NCI-H2171 treated with DMSO at 0.1 percent for 48 hours (cell line): ENCODE data around the gene A4GNT.
"Not testable (repeated sequence)": the region's sequence is repeated elsewhere in the genome, so short reads cannot be mapped to it uniquely, and the experiment has no call there.

Source experiments
- DNase-seq: peaks from one replicate; lab custom pipeline; 2025; lab: John Stamatoyannopoulos, UW

Gene A4GNT

DNA sequence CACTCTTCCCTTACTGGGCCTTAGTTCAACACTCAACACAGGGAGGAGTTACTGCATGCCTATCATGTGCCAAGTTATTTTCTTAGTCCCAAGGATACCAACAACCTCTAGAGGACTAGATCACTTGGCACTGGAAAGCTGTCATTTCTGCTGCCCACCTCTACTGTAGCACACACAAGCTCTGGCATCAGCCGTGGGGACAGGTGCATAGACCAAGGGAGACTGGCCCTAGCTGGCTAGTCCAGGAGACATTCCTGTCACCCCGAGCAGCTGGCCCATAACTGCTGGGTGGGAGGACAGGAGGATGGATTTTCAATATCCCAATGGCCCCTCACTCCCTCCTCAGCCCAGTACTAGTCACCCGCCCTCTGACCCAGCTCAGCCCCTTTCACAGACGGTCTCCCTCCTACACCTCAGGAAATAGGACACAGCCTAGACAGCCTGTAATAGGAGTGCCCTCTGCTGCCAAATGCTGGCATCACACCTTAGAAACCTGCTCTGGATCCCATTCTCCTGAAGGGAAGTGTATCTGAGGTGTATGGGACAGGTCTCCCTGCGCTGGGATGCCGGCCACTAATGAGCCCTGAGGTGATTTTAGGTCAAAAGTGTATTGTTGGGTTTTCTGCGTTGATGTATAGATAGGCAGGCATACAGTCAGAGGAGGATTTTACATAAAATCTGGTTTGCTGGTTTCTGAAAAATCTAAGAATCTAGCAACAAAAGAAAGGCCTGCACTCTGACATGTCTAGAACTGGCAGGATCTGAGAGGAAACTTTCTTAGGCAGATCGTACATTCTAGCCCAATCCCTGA is 13.4 kb downstream of the A4GNT start:
- peak; percentile 60 for DNase-seq

DNA sequence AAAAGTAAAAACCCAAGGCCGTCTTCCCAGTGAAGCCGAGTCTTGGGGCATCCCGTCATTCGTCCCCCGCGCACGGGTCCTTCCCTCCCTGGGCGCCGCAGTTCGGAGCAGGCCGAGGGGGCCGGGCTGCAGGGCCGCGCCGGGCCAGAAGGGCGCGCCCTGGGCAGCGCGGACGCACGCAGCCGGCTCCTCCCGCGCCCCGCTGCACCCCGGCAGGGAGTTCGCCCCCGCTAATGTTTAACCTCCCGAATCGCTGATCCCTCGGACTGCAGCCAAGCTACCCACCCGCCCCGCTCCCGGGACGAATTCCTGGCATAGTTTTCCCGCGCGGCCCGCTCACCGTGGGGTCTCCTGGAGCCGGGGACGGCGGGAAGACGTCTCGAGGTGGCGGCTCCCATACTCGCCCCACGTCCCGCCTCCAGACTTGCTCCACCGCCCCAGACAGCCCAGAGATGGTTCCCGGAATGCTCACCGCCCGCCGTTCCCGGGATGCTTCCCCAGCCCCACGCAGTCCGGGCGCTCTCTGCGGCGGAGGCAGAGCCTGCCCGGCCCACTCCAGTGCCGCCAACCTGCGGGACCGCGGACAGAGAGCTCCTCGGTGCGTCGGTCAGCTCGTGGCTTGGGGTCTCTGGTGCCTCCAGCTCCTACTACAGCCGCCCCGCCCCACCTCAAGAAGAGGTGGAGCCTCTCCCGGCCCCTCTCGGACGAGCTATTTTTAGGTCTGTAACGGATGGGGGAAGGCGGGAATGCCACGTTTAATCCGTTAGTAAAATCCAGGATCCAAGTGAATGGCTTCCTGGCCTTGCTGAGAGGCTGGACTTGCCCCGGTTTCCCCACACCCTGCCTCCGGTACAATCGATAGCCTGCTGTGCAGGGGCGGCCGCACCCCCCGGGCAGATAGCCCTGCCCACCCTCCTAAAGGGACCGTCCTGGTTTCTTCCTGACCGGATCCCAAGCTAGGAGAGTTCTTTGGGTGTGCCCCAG is 16.9 kb downstream of the A4GNT start, which contains the start of gene DZIP1L:
TSS of gene DZIP1L (minus strand) at position 621 of the 984 bp plus-strand sequence. CDS start 11,637 bp downstream, outside the sequence.
- peak; percentile 74 for DNase-seq

DNA sequence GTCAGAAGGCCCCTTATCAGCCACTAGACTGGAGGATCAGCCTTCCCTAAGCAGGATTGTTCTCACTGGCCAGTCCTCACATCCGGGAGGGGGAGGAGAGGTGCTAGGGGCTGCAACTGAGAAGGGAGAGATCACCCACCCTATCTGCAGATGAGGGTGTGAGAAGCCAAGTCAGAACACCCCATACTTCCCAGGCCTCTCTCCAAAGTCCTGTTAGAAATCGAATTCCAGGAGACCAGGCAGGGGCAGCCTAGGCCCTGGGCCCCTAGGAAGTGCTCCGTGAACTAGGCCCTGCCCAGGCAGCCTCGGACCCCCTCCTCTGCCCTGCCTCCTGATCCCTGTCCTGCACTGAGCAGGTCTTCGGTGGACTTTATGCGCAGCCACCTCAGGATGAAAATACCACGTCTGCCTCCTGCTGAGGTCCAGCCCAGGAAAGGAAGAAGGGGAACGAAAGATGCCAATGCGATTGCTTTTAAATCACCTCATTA is 17.7 kb downstream of the A4GNT start:
- no peak for DNase-seq

DNA sequence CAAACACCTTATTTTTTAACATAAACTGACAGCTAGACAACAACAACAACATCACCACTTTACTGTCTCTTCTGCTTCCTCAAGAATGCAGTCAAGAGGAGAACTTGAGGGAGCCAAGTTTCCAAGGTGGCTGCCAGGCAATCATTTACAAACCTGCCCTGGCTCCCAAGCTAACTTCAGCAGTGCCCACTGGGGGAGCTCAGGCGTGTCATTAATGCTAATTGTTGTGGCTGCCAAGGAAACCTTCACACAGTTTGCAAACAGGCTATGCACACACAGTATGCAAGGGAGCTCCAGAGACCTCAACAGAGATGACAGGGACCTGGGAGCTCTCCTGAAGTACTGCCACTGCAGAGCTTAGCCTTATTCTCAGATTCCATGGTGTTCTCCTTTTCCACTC is 18.9 kb downstream of the A4GNT start:
- no peak for DNase-seq

DNA sequence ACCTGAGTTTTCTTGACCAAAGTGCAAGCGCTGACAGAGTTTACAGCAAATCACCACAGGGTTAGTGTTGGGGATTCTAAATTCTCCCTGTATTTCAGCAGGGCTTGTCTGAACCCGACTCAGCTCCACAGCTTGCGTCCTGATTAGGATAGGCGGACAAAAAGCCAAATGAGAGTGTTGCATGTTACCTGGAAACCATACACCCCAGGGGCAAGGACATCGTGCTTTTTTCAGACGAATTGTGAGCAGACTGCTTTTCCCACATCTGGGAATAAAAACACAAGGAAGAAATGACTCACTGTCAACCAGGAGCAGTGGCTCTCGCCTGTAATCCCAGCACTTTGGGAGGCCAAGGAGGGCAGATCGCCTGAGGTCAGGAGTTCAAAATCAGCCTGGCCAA is 19.8 kb downstream of the A4GNT start:
- no peak for DNase-seq

DNA sequence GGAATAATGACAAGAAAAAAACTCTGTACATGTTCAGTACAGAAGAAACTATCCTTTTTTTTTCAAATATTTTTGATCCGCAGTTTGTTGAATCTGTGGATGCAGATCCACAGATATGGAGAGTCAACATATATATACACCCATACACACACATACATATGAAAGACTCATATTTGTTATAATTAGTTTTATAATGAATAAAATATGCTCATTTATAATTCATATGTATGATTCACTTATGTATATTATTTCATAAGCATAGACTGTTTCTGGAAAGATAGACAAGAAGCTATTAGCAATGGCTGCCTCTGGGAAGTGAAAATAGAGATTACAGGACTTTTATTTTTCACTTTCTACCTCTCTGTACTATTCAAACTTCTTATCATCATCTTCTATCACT is 26.6 kb downstream of the A4GNT start:
- no peak for DNase-seq

DNA sequence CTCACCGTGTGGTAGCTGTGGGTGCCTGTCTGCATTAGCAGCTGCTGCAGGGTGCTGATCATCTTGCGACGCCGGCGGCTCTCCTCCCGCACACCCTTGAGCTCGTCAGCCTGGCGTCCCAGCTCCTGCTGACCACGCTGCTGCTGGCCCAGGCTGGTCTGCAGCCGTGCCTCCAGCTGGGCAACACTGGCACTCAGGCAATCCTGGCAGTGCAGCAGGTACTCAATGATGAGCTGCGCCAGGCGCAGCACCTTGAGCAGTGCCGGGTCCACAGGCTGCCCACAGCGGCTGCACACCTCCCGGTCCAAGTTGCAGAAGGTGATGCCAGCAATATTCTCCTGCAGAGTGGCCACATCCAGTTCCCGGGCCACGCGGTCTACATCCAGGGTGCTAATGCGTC is 28.7 kb downstream of the A4GNT start:
- DNase-seq = no peak

DNA sequence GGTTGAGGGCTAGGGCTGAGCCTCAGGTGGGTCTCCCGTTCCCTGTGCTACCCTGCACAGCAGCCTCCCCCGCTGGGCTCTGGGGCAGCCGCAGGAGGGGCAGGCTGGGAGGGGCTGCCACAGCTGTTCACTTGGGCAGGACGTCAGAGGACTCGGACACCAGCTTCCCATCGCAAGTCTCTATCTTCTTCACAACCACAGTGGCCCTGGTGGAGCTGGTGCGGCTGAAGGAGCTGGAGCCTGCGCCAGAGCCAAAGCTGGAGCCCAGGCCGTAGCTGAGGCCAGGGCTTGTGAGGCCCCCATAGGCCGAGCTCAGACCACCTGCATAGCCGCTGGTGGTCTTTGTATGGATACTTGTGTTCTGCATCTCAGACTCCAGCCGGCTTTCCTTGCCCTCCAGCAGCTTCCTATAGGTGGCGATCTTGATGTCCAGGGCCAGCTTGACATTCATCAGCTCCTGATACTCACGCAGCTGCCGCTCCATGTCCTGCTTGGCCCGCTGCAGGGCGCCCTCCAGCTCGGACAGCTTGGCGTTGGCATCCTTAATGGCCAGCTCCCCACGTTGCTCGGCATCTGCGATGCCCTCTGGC is 30.7 kb downstream of the A4GNT start:
- not testable (repeated sequence) for DNase-seq

DNA sequence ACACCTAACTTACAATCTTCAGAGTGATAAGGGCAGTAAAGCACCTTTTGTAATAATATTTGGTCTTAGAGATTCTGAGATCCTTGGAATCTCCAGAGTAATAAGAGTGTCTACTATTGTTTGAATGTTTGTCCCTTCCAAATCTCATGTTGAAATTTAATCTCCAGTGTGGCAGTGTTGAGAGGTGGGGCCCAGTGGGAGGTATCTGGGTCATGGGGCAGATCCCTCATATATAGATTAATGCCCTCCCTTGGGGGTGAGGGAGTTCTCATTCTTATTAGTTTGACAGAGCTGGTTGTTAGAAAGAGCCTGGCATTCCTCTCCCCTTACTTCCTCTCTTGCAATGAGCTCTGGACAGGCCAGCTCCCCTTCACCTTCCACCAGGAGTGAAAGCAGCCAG is 32.8 kb downstream of the A4GNT start:
- DNase-seq = no peak

DNA sequence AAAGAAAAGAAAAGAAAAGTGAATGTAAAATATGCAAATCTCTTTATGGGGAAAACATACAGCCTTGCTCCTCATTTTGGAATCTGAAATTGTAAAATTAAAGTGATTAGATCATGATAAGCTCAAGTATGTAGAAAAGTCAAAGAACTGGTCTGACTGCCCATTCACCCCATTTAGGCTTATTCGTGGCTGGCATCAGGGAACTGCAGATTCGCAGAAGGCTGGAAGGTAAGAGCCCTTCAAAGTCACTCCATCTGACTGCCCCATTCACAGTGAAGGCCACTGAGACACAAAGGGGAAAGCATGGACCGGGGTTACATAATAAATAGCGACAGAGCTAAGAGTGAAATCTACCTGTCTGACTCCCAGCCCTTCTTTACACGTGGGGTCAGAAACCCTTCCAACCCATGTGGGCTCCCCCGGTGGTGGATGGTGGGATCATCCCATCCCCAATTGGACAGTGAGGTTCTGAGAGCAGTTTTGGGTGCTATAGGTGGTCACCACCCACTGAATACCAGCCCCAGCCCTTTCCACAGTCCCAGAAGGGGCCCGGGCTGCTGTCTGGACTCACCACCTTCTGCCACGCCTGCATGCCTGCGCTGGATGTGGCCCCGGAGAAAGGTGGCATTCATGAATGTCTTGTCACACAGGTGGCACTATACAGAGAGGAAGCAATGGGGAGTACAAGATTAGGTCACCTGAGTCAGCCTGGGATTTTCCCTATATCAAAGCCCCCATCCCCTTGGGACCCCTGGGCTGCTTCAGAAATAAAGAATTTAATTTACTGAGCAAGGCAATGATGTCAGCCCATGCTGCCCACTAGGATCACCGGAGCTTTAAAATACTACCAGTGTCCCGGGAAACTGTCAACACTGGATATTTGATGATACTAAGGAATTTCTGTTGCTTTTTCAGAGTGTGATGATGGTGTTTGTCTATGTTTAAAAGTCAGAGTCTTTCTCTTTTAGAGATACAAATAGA is 34.7 kb downstream of the A4GNT start:
- DNase-seq = no peak

DNA sequence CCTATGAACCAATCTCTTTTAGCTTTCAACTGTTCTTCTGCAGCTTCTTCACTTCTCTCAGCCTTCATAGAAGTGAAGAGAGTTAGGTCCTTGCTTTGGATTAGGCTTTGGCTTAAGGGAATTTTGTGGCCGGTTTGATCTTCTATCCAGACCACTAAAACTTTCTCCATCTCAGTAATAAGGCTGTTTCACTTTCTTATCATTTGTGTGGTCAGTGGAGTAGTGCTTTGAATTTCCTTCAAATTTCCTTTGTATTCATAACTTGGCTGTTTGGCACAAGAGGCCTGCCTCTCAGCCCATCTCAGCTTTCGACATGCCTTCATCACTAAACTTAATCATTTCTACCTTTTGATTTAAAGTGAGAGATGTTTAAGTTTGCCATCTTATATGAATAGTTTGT is 38.5 kb downstream of the A4GNT start:
- no peak for DNase-seq

DNA sequence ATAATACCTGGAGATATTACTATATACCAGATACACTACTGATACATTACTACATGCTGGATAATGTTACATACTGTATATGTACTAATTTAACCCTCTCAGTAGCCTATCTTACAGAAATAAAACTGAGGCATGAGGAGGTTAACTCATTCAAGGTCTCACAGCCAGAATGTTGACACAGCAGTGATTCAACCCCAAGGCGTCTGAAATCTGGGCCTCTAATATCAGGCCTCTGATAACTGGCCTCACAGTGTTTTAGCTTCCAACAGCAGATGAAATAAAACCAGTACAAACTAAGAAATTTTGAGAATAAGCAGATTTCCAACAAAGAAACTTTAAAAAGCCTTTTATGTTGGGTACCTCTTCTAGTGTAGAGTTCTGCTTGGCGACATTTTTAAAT is 40.2 kb downstream of the A4GNT start:
- no peak for DNase-seq

DNA sequence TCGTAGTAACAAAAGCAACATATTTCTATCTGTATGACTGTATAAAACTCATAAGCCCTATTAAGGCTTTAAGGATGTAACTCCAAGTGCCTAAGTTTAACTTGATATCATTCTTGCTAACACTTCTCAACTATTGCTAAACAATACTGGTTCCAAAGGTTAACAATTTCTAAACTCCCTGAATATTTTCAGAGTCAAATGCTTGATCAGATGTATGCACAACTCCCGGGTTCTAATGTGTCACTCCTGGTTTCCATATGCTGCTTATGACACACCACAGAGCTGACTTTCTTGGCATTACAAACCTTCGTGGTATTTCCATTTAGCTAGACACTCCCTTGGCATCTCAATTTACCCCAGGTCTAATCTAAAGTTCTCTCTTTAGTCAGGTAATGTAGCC is 43.1 kb downstream of the A4GNT start:
- no peak for DNase-seq

DNA sequence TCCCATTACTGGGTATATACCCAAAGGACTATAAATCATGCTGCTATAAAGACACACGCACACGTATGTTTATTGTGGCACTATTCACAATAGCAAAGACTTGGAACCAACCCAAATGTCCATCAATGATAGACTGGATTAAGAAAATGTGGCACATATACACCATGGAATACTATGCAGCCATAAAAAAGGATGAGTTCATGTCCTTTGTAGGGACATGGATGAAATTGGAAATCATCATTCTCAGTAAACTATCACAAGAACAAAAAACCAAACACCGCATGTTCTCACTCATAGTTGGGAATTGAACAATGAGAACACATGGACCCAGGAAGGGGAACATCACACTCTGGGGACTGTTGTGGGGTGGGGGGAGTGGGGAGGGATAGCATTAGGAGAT is 46.4 kb downstream of the A4GNT start:
- not testable (repeated sequence) for DNase-seq

DNA sequence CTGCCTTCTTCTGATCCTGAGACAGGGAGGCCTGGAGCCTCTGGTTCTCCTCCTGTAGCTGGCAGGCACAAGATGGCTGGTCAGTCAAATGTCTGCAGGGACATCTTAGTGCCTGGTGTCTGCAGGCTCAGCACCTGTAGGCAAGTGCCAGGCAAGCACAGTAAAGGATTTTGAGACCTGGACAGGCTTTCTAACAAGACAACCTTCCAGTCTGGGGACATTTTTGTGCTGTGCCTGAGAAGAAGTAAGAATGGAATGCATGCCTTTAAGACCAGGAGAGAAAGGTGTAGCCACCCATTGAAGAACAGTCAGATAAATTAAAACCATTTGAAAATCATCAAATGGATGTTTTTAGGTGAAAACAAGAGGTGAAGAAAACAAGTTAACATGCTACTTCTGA is 48.0 kb downstream of the A4GNT start:
- DNase-seq = no peak

DNA sequence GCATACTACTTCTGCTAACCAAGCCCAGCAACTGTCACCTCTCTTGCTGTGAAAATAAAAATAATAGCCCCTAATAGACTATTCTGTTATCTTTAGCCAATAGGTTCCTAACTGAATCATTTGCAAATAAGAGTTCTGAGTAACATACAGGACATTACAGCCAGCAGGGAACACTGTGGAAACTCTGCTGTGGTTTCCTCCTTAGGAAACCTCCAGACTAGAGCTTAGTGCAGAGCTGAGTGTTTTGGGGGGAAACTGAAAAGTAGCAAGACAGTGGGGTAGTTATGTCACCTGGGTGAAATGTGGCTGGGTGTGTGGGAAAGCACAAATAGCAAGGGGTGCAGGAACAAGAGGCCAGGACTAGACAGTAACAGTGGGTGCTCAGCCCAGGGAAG is 49.2 kb downstream of the A4GNT start:
- no peak for DNase-seq

DNA sequence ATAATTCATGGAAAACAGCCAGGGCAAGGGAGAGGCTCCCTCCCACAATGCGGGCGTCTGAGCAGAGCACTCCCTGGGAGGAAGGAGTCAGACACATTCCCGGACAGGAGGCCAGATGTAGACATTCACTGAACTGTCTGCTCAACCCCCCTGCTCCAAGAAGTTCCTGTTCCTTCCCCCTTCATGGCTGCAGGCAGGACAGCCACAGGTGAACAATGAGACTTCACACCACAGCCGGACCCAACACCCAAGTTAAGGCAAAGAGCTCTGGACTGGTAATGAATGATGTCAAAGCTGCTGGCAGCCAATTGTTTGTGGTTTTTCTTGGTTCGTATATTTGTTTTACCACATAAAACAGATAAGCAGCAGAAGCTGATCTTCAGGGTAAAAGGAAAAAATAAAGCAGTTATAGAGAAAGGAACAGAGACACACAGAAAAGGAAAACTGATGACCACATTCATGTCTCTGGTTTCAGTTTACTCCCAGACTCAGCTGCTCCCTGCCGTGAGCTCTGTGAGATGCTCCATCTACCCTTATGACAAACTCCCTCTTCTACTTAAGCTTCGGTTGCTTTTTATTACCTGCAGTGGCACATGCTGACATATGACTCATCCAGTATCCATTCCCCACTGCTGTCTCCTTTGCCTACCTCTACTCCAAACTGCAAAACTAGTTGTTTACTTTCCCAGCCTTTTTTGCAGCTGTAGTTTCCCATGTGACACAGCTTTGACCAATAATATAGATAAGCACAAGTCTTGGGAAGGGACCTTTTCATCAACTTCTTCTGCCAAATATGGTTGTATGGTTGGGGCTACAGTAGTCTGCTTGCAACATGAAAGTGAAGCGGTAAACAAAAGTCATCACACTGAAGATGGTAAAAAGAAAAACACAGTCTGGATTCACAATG is 49.9 kb downstream of the A4GNT start:
- DNase-seq = peak; percentile 30

DNA sequence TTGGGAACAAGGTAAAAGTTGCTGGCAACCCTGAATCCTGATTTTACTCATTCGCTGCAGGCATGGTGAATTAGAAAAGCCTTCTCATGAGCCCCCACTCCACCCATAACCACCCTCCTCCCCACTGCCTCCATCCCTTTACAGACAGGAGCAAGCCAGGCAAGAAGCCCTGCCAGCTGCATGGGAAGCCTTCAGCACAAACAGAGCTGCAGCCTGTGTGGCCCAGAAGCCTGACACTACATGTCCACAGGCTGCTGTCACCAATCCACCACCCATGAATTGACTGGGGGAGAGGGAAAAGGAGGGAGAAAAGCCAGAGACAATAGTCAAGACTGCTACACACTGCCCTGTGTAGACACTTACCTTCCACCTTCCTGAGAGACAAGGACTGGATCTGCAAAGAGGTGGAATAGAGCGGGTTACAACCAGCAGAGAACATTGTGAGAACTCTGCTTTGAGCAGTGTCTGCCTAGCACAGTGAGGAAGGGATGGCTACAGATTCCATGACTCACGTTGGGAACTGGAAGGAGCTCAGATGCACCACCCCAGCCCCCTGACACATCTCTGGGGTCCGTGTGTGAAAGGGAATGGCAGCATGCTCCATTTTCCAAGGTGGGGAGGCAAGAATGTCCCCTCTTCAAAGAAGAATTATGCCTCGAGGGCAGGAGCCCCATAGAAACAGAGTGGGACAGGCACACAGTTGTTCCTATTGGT is 50.7 kb downstream of the A4GNT start:
- DNase-seq = no peak

DNA sequence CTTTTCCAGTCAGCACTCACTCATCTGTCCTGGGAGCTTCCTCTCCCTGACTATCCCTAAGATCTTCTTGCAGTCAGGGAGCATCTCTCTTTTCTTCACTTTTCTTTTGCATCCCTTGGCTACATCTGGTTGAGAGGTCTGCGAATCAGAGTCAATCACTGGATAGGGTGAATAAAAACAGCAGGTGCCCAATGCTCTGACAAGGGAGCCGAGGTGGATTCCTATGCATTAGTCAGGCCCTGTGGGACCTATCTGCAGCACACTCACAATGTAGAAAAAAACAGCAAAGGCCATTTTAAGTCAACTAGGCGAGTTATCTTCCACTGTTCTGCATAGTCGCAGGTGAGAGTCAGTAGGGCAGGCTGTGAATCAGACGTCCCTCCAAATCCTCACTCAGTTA is 52.3 kb downstream of the A4GNT start:
- no peak for DNase-seq
